SK-N-SH (cell line): ENCODE measurements around the gene ATP6V0E1. TPM values are rescaled to one million over a fixed set of nuclear protein-coding genes. Genes with fewer than 3 reads are reported as not detected.

ENCODE experiments used
- CTCF ChIA-PET: fragments of 300-600, 350-600 bp; formaldehyde crosslinking; extraction: SDS; loops from one replicate; lab custom pipeline; 2021; lab: Yijun Ruan, JAX
- POLR2A ChIA-PET: fragments of 350-600 bp; sonication (Branson Sonifier 250); formaldehyde crosslinking; extraction: SDS; loops from one replicate; lab custom pipeline; 2020; ENCODE audit warnings: antibody characterized with exemption, inconsistent platforms; lab: Yijun Ruan, JAX
- DNase-seq: peaks from one replicate; pipeline ENCODE4 v3.0.0; 2012
- H2AFZ ChIP-seq: fragments of 200-600 bp; sonication (generic); 2 replicates; pipeline ENCODE4 v1.8.1; 2016; ENCODE audit warnings: antibody characterized with exemption, mild to moderate bottlenecking, low read depth
- H3F3A ChIP-seq: fragments of 200-600 bp; sonication (generic); replicated peaks from 2 replicates; pipeline ENCODE3; 2016; ENCODE audit warnings: antibody characterized with exemption, mild to moderate bottlenecking; ENCODE audit not compliant: insufficient read depth
- H3K27ac ChIP-seq, 2 experiments: fragments of 200-500 bp in 1 of 2; fragments of 200-600 bp in 1 of 2; sonication (Bioruptor generic) in 1 of 2; sonication (generic), shearing (Covaris generic) in 1 of 2; 2 replicates each; pipeline versions ENCODE4 v1.5.1 to v1.6.1; 2014 to 2016; ENCODE audit warnings: low read depth in 2 of 2, inconsistent platforms in 1 of 2, low read length in 1 of 2, mild to moderate bottlenecking in 1 of 2, mixed read lengths in 1 of 2
- H3K27me3 ChIP-seq: fragments of 200-600 bp; sonication (generic), shearing (Covaris generic); 2 replicates; pipeline ENCODE4 v1.6.1; 2016; ENCODE audit warnings: mixed run types; ENCODE audit not compliant: insufficient read depth
- H3K36me3 ChIP-seq, 2 experiments: fragments of 200-500 bp in 1 of 2; fragments of 200-600 bp in 1 of 2; sonication (Bioruptor generic) in 1 of 2; sonication (generic) in 1 of 2; replicated peaks in 1 of 2; 2 replicates each; pipeline versions ENCODE3 to v1.5.1; 2014 to 2016; ENCODE audit warnings: low read length in 1 of 2, mild to moderate bottlenecking in 1 of 2; ENCODE audit not compliant: insufficient read depth in 2 of 2, control insufficient read depth in 1 of 2
- H3K4me1 ChIP-seq, 2 experiments: fragments of 200-500 bp in 1 of 2; fragments of 200-600 bp in 1 of 2; sonication (Bioruptor generic) in 1 of 2; sonication (generic), shearing (Covaris generic) in 1 of 2; 2 replicates each; pipeline versions ENCODE4 v1.5.1 to v1.6.1; 2014 to 2016; ENCODE audit warnings: low read depth in 1 of 2, low read length in 1 of 2, mixed run types in 1 of 2; ENCODE audit not compliant: insufficient read depth in 2 of 2, control insufficient read depth in 1 of 2
- H3K4me2 ChIP-seq: fragments of 200-600 bp; sonication (generic), shearing (Covaris generic); 2 replicates; pipeline ENCODE4 v1.6.1; 2017; ENCODE audit warnings: mixed run types
- H3K4me3 ChIP-seq, 2 experiments: fragments of 200-500 bp in 1 of 2; fragments of 200-600 bp in 1 of 2; sonication (Bioruptor generic) in 1 of 2; sonication (generic), shearing (Covaris generic) in 1 of 2; 2 replicates each; pipeline versions ENCODE4 v1.5.1 to v1.8.1; 2014 to 2016; ENCODE audit warnings: low read depth in 2 of 2, inconsistent platforms in 1 of 2, low read length in 1 of 2, mild to moderate bottlenecking in 1 of 2, mixed read lengths in 1 of 2, moderate library complexity in 1 of 2
- H3K79me2 ChIP-seq: fragments of 200-600 bp; sonication (generic); 2 replicates; pipeline ENCODE4 v1.8.1; 2017; ENCODE audit warnings: mild to moderate bottlenecking; ENCODE audit not compliant: insufficient read depth
- H3K9ac ChIP-seq: fragments of 200-600 bp; sonication (generic); 2 replicates; pipeline ENCODE4 v1.6.1; 2017; ENCODE audit warnings: mixed run types
- H3K9me2 ChIP-seq: fragments of 200-600 bp; sonication (generic); 2 replicates; pipeline ENCODE4 v1.6.1; 2017; ENCODE audit warnings: mixed run types
- H3K9me3 ChIP-seq: fragments of 200-600 bp; sonication (generic); 2 replicates; pipeline ENCODE4 v1.6.1; 2017; ENCODE audit warnings: mixed run types, mild to moderate bottlenecking, moderate library complexity
- H4K20me1 ChIP-seq: fragments of 200-600 bp; sonication (generic); 2 replicates; pipeline ENCODE4 v1.6.1; 2017; ENCODE audit warnings: mild to moderate bottlenecking, mixed run types; ENCODE audit not compliant: insufficient read depth
- CHD2 ChIP-seq: fragments of 150-350 bp; IDR thresholded peaks from 2 replicates; pipeline ENCODE4 v1.6.1; 2018; ENCODE audit warnings: low read length; ENCODE audit not compliant: partially characterized antibody
- EP300 ChIP-seq, 2 experiments: IDR thresholded peaks; 2 replicates each; pipeline versions ENCODE4 v1.4.0 to v1.6.1; 2012; ENCODE audit warnings: borderline replicate concordance in 1 of 2, low read depth in 1 of 2, low read length in 1 of 2
- EZH2phosphoT487 ChIP-seq: fragments of 200-600 bp; sonication (generic); IDR thresholded peaks from 2 replicates; pipeline ENCODE4 v1.6.1; 2017; ENCODE audit warnings: low read depth, mixed run types, mild to moderate bottlenecking, antibody characterized with exemption, moderate library complexity, borderline replicate concordance
- FOSL2 ChIP-seq: IDR thresholded peaks from 2 replicates; pipeline ENCODE4 v1.4.0; 2012; ENCODE audit warnings: low read depth, mild to moderate bottlenecking, moderate library complexity, borderline replicate concordance
- FOXJ3 ChIP-seq: sonication (generic); formaldehyde crosslinking; IDR thresholded peaks from 2 replicates; pipeline ENCODE4 v1.5.1; 2020; ENCODE audit warnings: mild to moderate bottlenecking, missing genetic modification reagents
- GABPA ChIP-seq: IDR thresholded peaks from 2 replicates; pipeline ENCODE4 v1.4.0; 2012; ENCODE audit warnings: low read depth, mild to moderate bottlenecking
- GATA2 ChIP-seq: sonication (generic); formaldehyde crosslinking; IDR thresholded peaks from 2 replicates; pipeline ENCODE4 v1.5.0; 2020; ENCODE audit warnings: mild to moderate bottlenecking, missing genetic modification reagents
- MEF2A ChIP-seq: IDR thresholded peaks from 2 replicates; pipeline ENCODE4 v1.4.0; 2012; ENCODE audit warnings: low read depth, borderline replicate concordance
- MXI1 ChIP-seq: IDR thresholded peaks from 2 replicates; pipeline ENCODE4 v1.6.1; 2012; ENCODE audit warnings: mild to moderate bottlenecking, low read depth, low read length, improper control_type of control experiment
- NFIC ChIP-seq: IDR thresholded peaks from 2 replicates; pipeline ENCODE4 v1.4.0; 2012; ENCODE audit warnings: borderline replicate concordance
- NRF1 ChIP-seq: IDR thresholded peaks from 2 replicates; pipeline ENCODE4 v1.6.1; 2012; ENCODE audit warnings: low read depth, mild to moderate bottlenecking, low read length
- POLR2AphosphoS5 ChIP-seq: IDR thresholded peaks from 2 replicates; pipeline ENCODE4 v1.6.1; 2012; ENCODE audit warnings: low read depth, low read length
- RAD21 ChIP-seq: IDR thresholded peaks from 2 replicates; pipeline ENCODE4 v1.6.1; 2012; ENCODE audit warnings: mild to moderate bottlenecking, low read length
- RCOR1 ChIP-seq: fragments of 150-350 bp; IDR thresholded peaks from 2 replicates; pipeline ENCODE4 v1.6.1; 2017; ENCODE audit warnings: antibody characterized with exemption, low read length
- RFX5 ChIP-seq: IDR thresholded peaks from 2 replicates; pipeline ENCODE4 v1.6.1; 2012; ENCODE audit warnings: mild to moderate bottlenecking, improper control_type of control experiment, low read length
- RXRA ChIP-seq: IDR thresholded peaks from 2 replicates; pipeline ENCODE4 v1.4.0; 2012; ENCODE audit warnings: low read depth, mild to moderate bottlenecking, borderline replicate concordance
- SIN3A ChIP-seq: IDR thresholded peaks from 2 replicates; pipeline ENCODE4 v1.6.1; 2012; ENCODE audit warnings: low read depth, mild to moderate bottlenecking, low read length, moderate library complexity, borderline replicate concordance
- SMC3 ChIP-seq: IDR thresholded peaks from 2 replicates; pipeline ENCODE4 v1.6.1; 2012; ENCODE audit warnings: low read depth, low read length, improper control_type of control experiment
- TCF12 ChIP-seq: IDR thresholded peaks from 2 replicates; pipeline ENCODE4 v1.4.0; 2012
- WGBS: methylation state at CpG from one replicate; pipeline ENCODE4 v1.1.6; 2017; ENCODE audit warnings: low lambda C conversion rate; 5-methylcytosine and 5-hydroxymethylcytosine counted together
- polyA plus RNA-seq, 3 experiments: library from polyadenylated mRNA; depleted of rRNA; stranded (reverse); fragments of >200 nt; gene quantifications; 2 replicates each; pipeline ENCODE4 v1.2.3, GENCODE V29; 2012
- TF ChIP-seq, protein P1 (sequence below): IDR thresholded peaks from 2 replicates; pipeline ENCODE4 v1.4.0; 2012; ENCODE audit warnings: low read depth
- TF ChIP-seq, protein P2 (sequence below): IDR thresholded peaks from 2 replicates; pipeline ENCODE4 v1.4.0; 2012; ENCODE audit warnings: low read depth, borderline replicate concordance
- TF ChIP-seq, protein P3 (sequence below): IDR thresholded peaks from 2 replicates; pipeline ENCODE4 v1.4.0; 2012; ENCODE audit warnings: low read depth, borderline replicate concordance

Gene ATP6V0E1
- polyA plus RNA-seq, 1 of the 3 experiments (the other 2 are of a cell fraction) = 243 TPM

DNA sequence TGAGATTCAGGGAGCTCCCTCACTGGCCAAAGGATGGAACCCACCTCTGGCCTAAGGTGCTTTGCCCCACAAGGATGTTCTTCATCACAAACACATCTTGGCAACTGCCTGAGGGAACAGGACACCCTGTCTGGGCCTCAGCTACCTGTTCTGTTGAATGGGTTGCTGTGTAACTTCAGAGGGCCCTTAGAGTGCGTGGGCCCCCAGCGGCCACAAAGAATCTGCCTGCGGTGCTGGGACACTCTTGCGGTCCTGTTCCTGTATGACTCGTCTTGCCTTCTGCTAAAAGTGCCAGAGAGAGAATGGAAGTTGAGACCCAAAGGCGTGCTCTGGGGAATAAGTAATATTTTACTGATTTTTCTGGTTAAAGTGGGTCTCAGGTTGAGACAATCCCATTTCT, 38.4 kb upstream of the ATP6V0E1 start:
- Histone ChIP-seq H3K27ac (peak overlapping the region in 1 of 2 experiments; percentile 94; a peak in 2 of 4 replicates), H2AFZ (no peak overlapping the region), H3F3A (peaks cover 37% of the 10 kb centered on the region), H3K4me2 (no peak overlapping the region), H3K36me3 (peaks cover 0 to 6% of the 10 kb centered on the region in 2 experiments), H3K4me1 (peaks cover 0 to 36% of the 10 kb centered on the region in 2 experiments; a peak in 2 of 4 replicates), H3K9me3 (no peaks in the 10 kb centered on the region), H4K20me1 (no peaks in the 10 kb centered on the region), H3K79me2 (peaks cover 5% of the 10 kb centered on the region; the same call in 1 of the 2 replicates), H3K27me3 (no peaks in the 10 kb centered on the region), H3K9ac (peak overlapping the region; percentile 70; the same call in 1 of the 2 replicates), H3K9me2 (no peaks in the 10 kb centered on the region), H3K4me3 (no peak overlapping the region)
- POLR2A ChIA-PET = no interaction called here
- no peak for DNase-seq
- TF ChIP-seq POLR2AphosphoS5 = no peak
- TF ChIP-seq, protein P1, sequence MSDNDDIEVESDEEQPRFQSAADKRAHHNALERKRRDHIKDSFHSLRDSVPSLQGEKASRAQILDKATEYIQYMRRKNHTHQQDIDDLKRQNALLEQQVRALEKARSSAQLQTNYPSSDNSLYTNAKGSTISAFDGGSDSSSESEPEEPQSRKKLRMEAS = no peak
- TF ChIP-seq MEF2A = no peak
- TF ChIP-seq EZH2phosphoT487 = no peak
- TF ChIP-seq NRF1 = no peak
- TF ChIP-seq FOXJ3 (CRISPR knock-in tag) = no peak
- TF ChIP-seq FOSL2 = no peak
- no peak for TF ChIP-seq EP300 (IDR thresholded peaks at IDR 0.05; ENCODE audit: borderline replicate concordance in 1 of 2, low read depth in 1 of 2, low read length in 1 of 2)
- no peak for TF ChIP-seq TCF12
- TF ChIP-seq CHD2 = no peak
- TF ChIP-seq SIN3A = no peak
- TF ChIP-seq, protein P2, sequence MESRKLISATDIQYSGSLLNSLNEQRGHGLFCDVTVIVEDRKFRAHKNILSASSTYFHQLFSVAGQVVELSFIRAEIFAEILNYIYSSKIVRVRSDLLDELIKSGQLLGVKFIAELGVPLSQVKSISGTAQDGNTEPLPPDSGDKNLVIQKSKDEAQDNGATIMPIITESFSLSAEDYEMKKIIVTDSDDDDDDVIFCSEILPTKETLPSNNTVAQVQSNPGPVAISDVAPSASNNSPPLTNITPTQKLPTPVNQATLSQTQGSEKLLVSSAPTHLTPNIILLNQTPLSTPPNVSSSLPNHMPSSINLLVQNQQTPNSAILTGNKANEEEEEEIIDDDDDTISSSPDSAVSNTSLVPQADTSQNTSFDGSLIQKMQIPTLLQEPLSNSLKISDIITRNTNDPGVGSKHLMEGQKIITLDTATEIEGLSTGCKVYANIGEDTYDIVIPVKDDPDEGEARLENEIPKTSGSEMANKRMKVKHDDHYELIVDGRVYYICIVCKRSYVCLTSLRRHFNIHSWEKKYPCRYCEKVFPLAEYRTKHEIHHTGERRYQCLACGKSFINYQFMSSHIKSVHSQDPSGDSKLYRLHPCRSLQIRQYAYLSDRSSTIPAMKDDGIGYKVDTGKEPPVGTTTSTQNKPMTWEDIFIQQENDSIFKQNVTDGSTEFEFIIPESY = no peak
- TF ChIP-seq GABPA = no peak
- TF ChIP-seq RFX5 = no peak
- 92% methylated on average over 6 of the region's 6 CpGs for WGBS
- CTCF ChIA-PET = interaction anchor here (2.1 kb wide), 1 partner anchor 12 kb away, joined by 11 read pairs; no protein-coding TSS in a partner anchor

DNA sequence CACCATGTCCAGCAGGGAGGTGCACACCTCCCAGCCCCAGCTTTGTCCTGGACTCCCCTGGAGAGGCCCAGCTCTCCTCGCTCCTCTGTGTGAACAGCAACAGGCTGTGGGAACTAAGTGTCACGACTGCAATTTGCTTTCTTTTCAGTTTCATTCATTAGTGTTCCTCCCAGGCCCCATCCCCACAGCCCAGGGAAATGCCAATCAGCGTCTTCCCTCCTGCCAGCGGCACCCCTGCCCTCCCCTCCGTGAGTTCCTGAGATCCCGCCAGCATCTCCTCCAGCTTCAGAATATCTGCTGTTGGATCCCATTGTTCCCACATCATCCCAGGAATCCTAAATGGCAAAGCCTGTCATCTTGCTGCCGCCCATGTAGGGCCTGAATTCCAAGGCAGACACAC, 37.4 kb upstream of the ATP6V0E1 start:
- no peak for DNase-seq
- no peak overlapping the region for H3K4me2 ChIP-seq
- H3K9me2 ChIP-seq = no peaks in the 10 kb centered on the region
- H3K9me3 ChIP-seq = no peaks in the 10 kb centered on the region
- peaks cover 0 to 12% of the 10 kb centered on the region in 2 experiments for H3K36me3 ChIP-seq
- 95% methylated on average over 6 of the region's 7 CpGs for WGBS
- no peaks in the 10 kb centered on the region for H4K20me1 ChIP-seq
- H3F3A ChIP-seq = peaks cover 27% of the 10 kb centered on the region
- CTCF ChIA-PET = no interaction called here
- peaks cover 0 to 35% of the 10 kb centered on the region in 2 experiments; a peak in 2 of 4 replicates for H3K4me1 ChIP-seq
- no peaks in the 10 kb centered on the region for H3K27me3 ChIP-seq
- H3K27ac ChIP-seq = 0 out of 4 replicates have a peak overlapping the region, but pooled peaks of 1 of the 2 experiments have one; percentile 94
- no peak overlapping the region for H2AFZ ChIP-seq
- H3K4me3 ChIP-seq = no peak overlapping the region
- no peak for TF ChIP-seq POLR2AphosphoS5
- TF ChIP-seq EZH2phosphoT487 = no peak
- no peak for TF ChIP-seq RCOR1
- no peak for TF ChIP-seq GATA2
- TF ChIP-seq, protein P1 = no peak
- no peak for TF ChIP-seq RAD21
- no peak for TF ChIP-seq SMC3
- TF ChIP-seq EP300 (IDR thresholded peaks at IDR 0.05; ENCODE audit: borderline replicate concordance in 1 of 2, low read depth in 1 of 2, low read length in 1 of 2) = no peak
- no peak for TF ChIP-seq RXRA
- TF ChIP-seq TCF12 = no peak
- no peak for TF ChIP-seq MXI1
- TF ChIP-seq NFIC = no peak
- TF ChIP-seq, protein P3, sequence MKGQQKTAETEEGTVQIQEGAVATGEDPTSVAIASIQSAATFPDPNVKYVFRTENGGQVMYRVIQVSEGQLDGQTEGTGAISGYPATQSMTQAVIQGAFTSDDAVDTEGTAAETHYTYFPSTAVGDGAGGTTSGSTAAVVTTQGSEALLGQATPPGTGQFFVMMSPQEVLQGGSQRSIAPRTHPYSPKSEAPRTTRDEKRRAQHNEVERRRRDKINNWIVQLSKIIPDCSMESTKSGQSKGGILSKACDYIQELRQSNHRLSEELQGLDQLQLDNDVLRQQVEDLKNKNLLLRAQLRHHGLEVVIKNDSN = no peak
- POLR2A ChIA-PET = no interaction called here
- H3K9ac ChIP-seq = no peak overlapping the region
- H3K79me2 ChIP-seq = peaks cover 5% of the 10 kb centered on the region; the same call in 1 of the 2 replicates
